K562 (cell line): ENCODE measurements around the gene NME7. TPM values are rescaled to one million over a fixed set of nuclear protein-coding genes. Genes with fewer than 3 reads are reported as not detected.

Experiments used
- ATAC-seq: fragments of 200-7000 bp; cut with Tn5 transposase; 3 replicates; pipeline ENCODE4 v1.9.1; 2020; ENCODE audit warnings: moderate library complexity
- BruUV-seq: library from RNA; stranded (reverse); fragments of 400-500 nt; replicated peaks from 2 replicates; lab custom pipeline; 2021; lab: Mats Ljungman, UMichigan
- CTCF ChIA-PET: fragments of 300-600 bp; formaldehyde crosslinking; extraction: SDS; loops from one replicate; lab custom pipeline; 2021; ENCODE audit warnings: low intra/inter-chr PET ratio; lab: Yijun Ruan, JAX
- POLR2A ChIA-PET: fragments of 300-600, 350-650 bp; sonication (Branson Sonifier 250); formaldehyde crosslinking; extraction: SDS; loops from one replicate; lab custom pipeline; 2021; ENCODE audit warnings: antibody characterized with exemption, inconsistent platforms; lab: Yijun Ruan, JAX
- DNase-seq, 4 experiments: peaks; one replicate each; pipeline versions ENCODE4 v3.0.0 to v3.0.0-alpha.2; 2011 to 2018; ENCODE audit warnings: low spot score in 3 of 4, mixed read lengths in 3 of 4; ENCODE audit errors: extremely low read depth in 1 of 4
- FAIRE-seq: peaks from 2 replicates; lab custom pipeline; 2011; peaks lifted over from hg19 to GRCh38; lab: Jason Lieb, UNC
- H2AFZ ChIP-seq: 2 replicates; pipeline ENCODE4 v1.6.0; 2011; ENCODE audit warnings: low read depth, low read length, control low read depth, inconsistent platforms
- H3K27ac ChIP-seq: fragments of 200-600 bp; 3 replicates; pipeline ENCODE4 v1.8.0; 2011; ENCODE audit warnings: low read depth, mild to moderate bottlenecking, control low read depth, inconsistent platforms, low read length, moderate library complexity, mixed read lengths; ENCODE audit errors: extremely low read depth
- H3K27me3 ChIP-seq, 2 experiments: fragments of 300-600 bp in 1 of 2; 2 replicates in 1 of 2; 3 replicates in 1 of 2; pipeline versions ENCODE4 v1.6.0 to v1.8.0; 2011; ENCODE audit warnings: inconsistent platforms in 2 of 2, low read length in 2 of 2, mild to moderate bottlenecking in 1 of 2, mixed read lengths in 1 of 2, moderate library complexity in 1 of 2; ENCODE audit not compliant: control insufficient read depth in 2 of 2, insufficient read depth in 2 of 2
- H3K36me3 ChIP-seq: fragments of 300-600 bp; 3 replicates; pipeline ENCODE4 v1.8.0; 2011; ENCODE audit warnings: mild to moderate bottlenecking, low read length, inconsistent platforms; ENCODE audit not compliant: control insufficient read depth, insufficient read depth
- H3K4me1 ChIP-seq, 2 experiments: fragments of 200-600 bp in 1 of 2; replicated peaks in 1 of 2; 2 replicates in 1 of 2; 3 replicates in 1 of 2; pipeline versions ENCODE4 v1.5.1 to v1.8.0; 2011; ENCODE audit warnings: inconsistent platforms in 2 of 2, low read length in 2 of 2, mild to moderate bottlenecking in 1 of 2, mixed read lengths in 1 of 2, moderate library complexity in 1 of 2; ENCODE audit not compliant: control insufficient read depth in 2 of 2, insufficient read depth in 2 of 2
- H3K4me2 ChIP-seq: 2 replicates; pipeline ENCODE4 v1.6.1; 2011; ENCODE audit warnings: low read length, control low read depth, inconsistent platforms, mixed read lengths; ENCODE audit not compliant: insufficient read depth
- H3K4me3 ChIP-seq: fragments of 200-600 bp; sonication (generic), shearing (Covaris generic); 2 replicates; pipeline ENCODE4 v1.5.1; 2016; ENCODE audit warnings: control low read depth, inconsistent platforms
- H3K79me2 ChIP-seq: fragments of 200-600 bp; 3 replicates; pipeline ENCODE4 v1.8.0; 2011; ENCODE audit warnings: low read length, inconsistent platforms; ENCODE audit not compliant: control insufficient read depth, insufficient read depth
- H3K9ac ChIP-seq, 2 experiments: 2 replicates each; pipeline versions ENCODE4 v1.6.0 to v1.6.1; 2011; ENCODE audit warnings: low read depth in 2 of 2, low read length in 2 of 2, control low read depth in 1 of 2, inconsistent platforms in 1 of 2, mild to moderate bottlenecking in 1 of 2, mixed read lengths in 1 of 2; ENCODE audit not compliant: insufficient read depth in 1 of 2
- H3K9me1 ChIP-seq: one replicate; pipeline ENCODE4 v1.6.0; 2011; ENCODE audit warnings: inconsistent platforms, mild to moderate bottlenecking, low read length, moderate library complexity; ENCODE audit not compliant: control insufficient read depth, insufficient read depth
- H3K9me3 ChIP-seq: replicated peaks from 2 replicates; pipeline ENCODE4 v1.5.1; 2011; ENCODE audit warnings: low read depth, low read length, inconsistent platforms; ENCODE audit not compliant: control insufficient read depth, insufficient read depth
- H4K20me1 ChIP-seq: replicated peaks from 2 replicates; pipeline ENCODE4 v1.6.1; 2011; ENCODE audit warnings: low read length, inconsistent platforms, mixed read lengths; ENCODE audit not compliant: control insufficient read depth, insufficient read depth
- RAD51 ChIP-seq: fragments of 450-650 bp; IDR thresholded peaks from 2 replicates; pipeline ENCODE4 v1.7.1; 2016; ENCODE audit warnings: low read depth, mild to moderate bottlenecking, borderline replicate concordance
- RBM25 ChIP-seq: fragments of 200-400 bp; formaldehyde crosslinking; IDR thresholded peaks from 2 replicates; pipeline ENCODE4 v1.6.1; 2018; ENCODE audit warnings: low read length, low read depth, moderate library complexity; ENCODE audit not compliant: severe bottlenecking
- ZBTB9 ChIP-seq: fragments of 450-650 bp; formaldehyde crosslinking; IDR thresholded peaks from 2 replicates; pipeline ENCODE4 v1.4.0; 2020; ENCODE audit warnings: mild to moderate bottlenecking, moderate library complexity
- ZNF121 ChIP-seq: sonication (generic); formaldehyde crosslinking; conservative IDR thresholded peaks from 2 replicates; pipeline ENCODE4 v1.8.0; 2022; ENCODE audit warnings: missing genetic modification reagents
- ZNF644 ChIP-seq: fragments of 200-800 bp; sonication (Bioruptor generic); IDR thresholded peaks from 2 replicates; pipeline ENCODE4 v1.6.1; 2016; ENCODE audit warnings: low read depth, missing genetic modification characterization, missing compliant biosample characterization
- WGBS: fragments of 100-300 bp; shearing (Covaris generic); methylation state at CpG from one replicate; pipeline ENCODE4 v1.1.6; 2016; ENCODE audit warnings: low coverage, mixed read lengths; ENCODE audit not compliant: insufficient coverage; ENCODE audit errors: missing lambda C conversion rate; 5-methylcytosine and 5-hydroxymethylcytosine counted together
- in situ Hi-C: fragments of 300-500 bp; cut with MboI; formaldehyde crosslinking; loops from 4 replicates; pipeline ENCODE4 v1.15.0; 2018; ENCODE audit warnings: inconsistent platforms, mixed read lengths
- intact Hi-C: fragments of 100-400 bp; cut with micrococcal nuclease; formaldehyde crosslinking; loops from 2 replicates; pipeline ENCODE4 v1.14.2; 2022
- polyA plus RNA-seq, 8 experiments: library from polyadenylated mRNA; depleted of rRNA in 4 of 8; stranded (reverse) in 5 of 8; unstranded in 3 of 8; fragments of >200 nt; fragmentation: Nextera tagmentation in 2 of 8; fragmentation: Illumina TruSeq in 1 of 8; extraction: Ambion mirVana in 2 of 8; extraction: Trizol in 1 of 8; gene quantifications; 2 replicates each; pipeline versions ENCODE4 v1.2.1 to v1.2.3, GENCODE V29; 2011 to 2014; ENCODE audit warnings: inconsistent platforms in 1 of 8, missing spikeins in 1 of 8
- total RNA-seq, 7 experiments: library from RNA; depleted of rRNA in 6 of 7; stranded (reverse); fragments of >200 nt in 6 of 7; fragmentation: Illumina TruSeq in 2 of 7; extraction: Trizol in 2 of 7; gene quantifications; 2 replicates each; pipeline versions ENCODE4 v1.2.1 to v1.2.3, GENCODE V29; 2011 to 2021; ENCODE audit warnings: low replicate concordance in 1 of 7

The NME7 gene
- total and polyA plus RNA-seq, 9 of the 15 experiments (the other 6 are each of a cell fraction or from before 2014, with no cell fraction given), result 7.9 to 43.2 (median 23.9) TPM

- TF ChIP-seq ZBTB9 (CRISPR knock-in tag) (no peak), RAD51 (no peak)
Measured at GRCh38 chr1:169127305-169127704, 240.3 kb downstream of the NME7 start (continued).

GRCh38 chr1:169126335-169126734 is 241.3 kb downstream of the NME7 start:
- Histone ChIP-seq H4K20me1 (no peaks in the 10 kb centered on the region), H3K4me2 (no peak overlapping the region), H2AFZ (no peak overlapping the region), H3K27ac (no peak overlapping the region), H3K9ac (no peak overlapping the region), H3K9me1 (no peaks in the 10 kb centered on the region), H3K4me3 (no peak overlapping the region), H3K4me1 (no peaks in the 10 kb centered on the region), H3K9me3 (no peaks in the 10 kb centered on the region), H3K27me3 (no peaks in the 10 kb centered on the region)
- in situ Hi-C loops, result no loop called here
- no peak for DNase-seq
- ChIA-PET POLR2A (no interaction called here), CTCF (no interaction called here)
- intact Hi-C loops, result loop anchor here (5.0 kb wide), 1 partner anchor 221 kb away; no protein-coding TSS in a partner anchor
- TF ChIP-seq ZNF644 (no peak), RBM25 (peak; percentile 23), ZNF121 (CRISPR knock-in tag) (peak; percentile 63)
- TF ChIP-seq, all 486 proteins: peak for 2
- BruUV-seq, result no TSS peak
- WGBS, result 77% methylated on average over 3 of the region's 3 CpGs
- ATAC-seq (no peak), FAIRE-seq (no peak)
- H3K36me3 ChIP-seq, result no peaks in the 10 kb centered on the region
- no peaks in the 10 kb centered on the region for H3K79me2 ChIP-seq
